Heart right ventricle (tissue), 16 donors: ENCODE measurements around the gene SLC26A8. TPM values are rescaled to one million over a fixed set of nuclear protein-coding genes. Genes with fewer than 3 reads are reported as not detected.
A peak's percentile ranks its signal among the peaks of the same experiment; 100 is the strongest.

ENCODE experiments used
- ATAC-seq, 8 donors: fragments of 200-7000 bp; cut with Tn5 transposase; one replicate each; pipeline ENCODE4 v1.9.1; 2020; ENCODE audit warnings: mild to moderate bottlenecking in 8 of 8, moderate library complexity in 8 of 8, moderate number of reproducible peaks in 1 of 8
- DNase-seq, 2 donors: peaks; one replicate each; pipeline ENCODE4 v3.0.0-alpha.2; 2020
- H3K27ac ChIP-seq, 10 donors: fragments of 200-600 bp; sonication (generic) in 2 of 10; one replicate each; pipeline versions ENCODE4 v1.5.0 to v1.8.0; 2020 to 2022; ENCODE audit warnings: mild to moderate bottlenecking in 3 of 10
- H3K27me3 ChIP-seq, 7 donors: fragments of 200-600 bp; one replicate each; pipeline ENCODE4 v1.8.0; 2021 to 2022; ENCODE audit warnings: mild to moderate bottlenecking in 2 of 7
- H3K36me3 ChIP-seq, 9 donors: fragments of 200-600 bp; sonication (generic) in 1 of 9; one replicate each; pipeline versions ENCODE4 v1.5.0 to v1.8.0; 2020 to 2022; ENCODE audit warnings: mild to moderate bottlenecking in 2 of 9
- H3K4me1 ChIP-seq, 9 donors: fragments of 200-600 bp; sonication (generic) in 1 of 9; one replicate each; pipeline versions ENCODE4 v1.5.0 to v1.8.0; 2020 to 2022; ENCODE audit warnings: mild to moderate bottlenecking in 4 of 9
- H3K4me3 ChIP-seq, 10 donors: fragments of 200-600 bp; sonication (generic) in 2 of 10; one replicate each; pipeline versions ENCODE4 v1.5.0 to v1.8.0; 2020 to 2022; ENCODE audit warnings: mild to moderate bottlenecking in 7 of 10, moderate library complexity in 2 of 10
- H3K9me3 ChIP-seq, 11 donors: fragments of 200-600 bp in 10 of 11; sonication (generic) in 2 of 11; one replicate each; pipeline versions ENCODE4 v1.5.0 to v1.8.0; 2013 to 2022; ENCODE audit warnings: mild to moderate bottlenecking in 2 of 11, control low read depth in 1 of 11, moderate library complexity in 1 of 11
- WGBS, 2 donors: extraction: QIAGEN DNeasy Blood & Tissue Kit; methylation state at CpG; one replicate each; pipeline ENCODE4 v1.1.7; 2013; ENCODE audit warnings: inconsistent platforms in 1 of 2; 5-methylcytosine and 5-hydroxymethylcytosine counted together
- intact Hi-C, 10 donors: fragments of 100-400 bp; cut with DNase I; formaldehyde crosslinking; loops; one replicate each; pipeline versions ENCODE4 v1.11.1 to v1.14.2; 2022
- polyA plus RNA-seq, 2 donors: library from polyadenylated mRNA; stranded (reverse); fragments of 200-250 nt; gene quantifications; one replicate each; pipeline ENCODE4 v1.2.3, GENCODE V29; 2013
- total RNA-seq, 10 donors: library from RNA; stranded (reverse); fragmentation: NEBNext Ultra II Directional in 3 of 10; extraction: Animal tissue kit (Norgen Biotek cat#: 25700) in 3 of 10; gene quantifications; one replicate each; pipeline versions ENCODE4 v1.2.1 to v1.2.4, GENCODE V29; 2021 to 2023
- TF ChIP-seq, protein P1 (sequence below), 9 donors: fragments of 200-600 bp; sonication (generic) in 2 of 9; IDR thresholded peaks; one replicate each; pipeline versions ENCODE4 v1.5.0 to v1.8.0; 2021 to 2022; ENCODE audit warnings: antibody characterized with exemption in 9 of 9, mild to moderate bottlenecking in 5 of 9, moderate library complexity in 1 of 9
- donor health status: Arrhythmogenic right ventricular cardiomyopathy.
- donor health status: ischemic (EF 13 %, LVEDD 7.1; RV severe dilation, severe dysfunction).
- donor health status: healthy with polysubstance abuse.
- donor health status: DM: no; HTN: yes; CAD: no.
- donor health status: DM: no; HTN: no; CAD: no.
- donor health status: ischemic (EF 25% LVEDD 6.9; RV normal size, moderate dysfunction).
- donor health status: ischemic (EF 25% LVEDD 5.7; RV mildly dilated, moderate dysfunction).
- donor health status: healthy.
- donor health status: DM: yes; HTN: yes; CAD: no.
- donor health status: Ischemic cardiomyopathy.
- donor health status: ischemic (EF 35%, LVEDD 5.7; RV mildly dilated, moderate dysfunction).
- donor health status: nonischemic (EF 11% LVEDD 7.7; RV severe dilation, severe dysfunction).
- donor health status: DM: yes; HTN: yes; CAD: no.
- donor health status: PGD.
- donor health status: ischemic (EF 29% LVEDD 5.4; RV normal size, mild dysfunction).
- donor health status: nonischemic (EF 23%, LVEDD 6.1; RV moderate dilation, normal function).

The SLC26A8 gene
- total and polyA plus RNA-seq, 12 donors = 0.03 to 0.11 (median 0.10) TPM; not detected in 6

DNA sequence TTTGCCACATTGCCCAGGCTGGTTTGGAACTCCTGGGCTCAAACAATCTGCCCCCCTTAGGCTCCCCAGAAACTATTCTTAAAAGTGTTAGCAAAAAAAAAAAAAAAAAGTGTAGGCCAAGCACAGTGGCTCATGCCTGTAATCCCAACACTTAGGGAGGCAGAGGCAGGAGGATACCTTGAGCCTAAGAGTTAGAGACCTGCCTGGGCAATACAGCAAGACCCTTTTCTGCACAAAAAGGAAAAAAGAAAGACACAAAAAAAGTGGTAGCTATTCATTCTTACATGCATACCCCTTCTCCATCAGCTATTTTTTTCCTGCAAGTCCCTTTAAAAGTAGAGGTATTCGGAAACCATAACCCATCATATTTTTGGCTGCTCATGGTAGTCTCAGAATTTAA lies 100.3 kb downstream of the SLC26A8 start:
- Histone ChIP-seq H3K27ac (no peak overlapping the region), H3K27me3 (no peaks in the 10 kb centered on the region), H3K4me3 (no peak overlapping the region), H3K9me3 (no peaks in the 10 kb centered on the region), H3K36me3 (no peaks in the 10 kb centered on the region), H3K4me1 (peaks cover 5 to 23% (median 18%) of the 10 kb centered on the region in 9 donors)
- 96 to 97% methylated on average over 1 of the region's 1 CpG for WGBS, 2 donors
- ATAC-seq = no peak
- intact Hi-C loops = no loop called here
- no peak for DNase-seq
- TF ChIP-seq, protein P1, sequence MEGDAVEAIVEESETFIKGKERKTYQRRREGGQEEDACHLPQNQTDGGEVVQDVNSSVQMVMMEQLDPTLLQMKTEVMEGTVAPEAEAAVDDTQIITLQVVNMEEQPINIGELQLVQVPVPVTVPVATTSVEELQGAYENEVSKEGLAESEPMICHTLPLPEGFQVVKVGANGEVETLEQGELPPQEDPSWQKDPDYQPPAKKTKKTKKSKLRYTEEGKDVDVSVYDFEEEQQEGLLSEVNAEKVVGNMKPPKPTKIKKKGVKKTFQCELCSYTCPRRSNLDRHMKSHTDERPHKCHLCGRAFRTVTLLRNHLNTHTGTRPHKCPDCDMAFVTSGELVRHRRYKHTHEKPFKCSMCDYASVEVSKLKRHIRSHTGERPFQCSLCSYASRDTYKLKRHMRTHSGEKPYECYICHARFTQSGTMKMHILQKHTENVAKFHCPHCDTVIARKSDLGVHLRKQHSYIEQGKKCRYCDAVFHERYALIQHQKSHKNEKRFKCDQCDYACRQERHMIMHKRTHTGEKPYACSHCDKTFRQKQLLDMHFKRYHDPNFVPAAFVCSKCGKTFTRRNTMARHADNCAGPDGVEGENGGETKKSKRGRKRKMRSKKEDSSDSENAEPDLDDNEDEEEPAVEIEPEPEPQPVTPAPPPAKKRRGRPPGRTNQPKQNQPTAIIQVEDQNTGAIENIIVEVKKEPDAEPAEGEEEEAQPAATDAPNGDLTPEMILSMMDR (IDR thresholded peaks at IDR 0.05) = no peak

DNA sequence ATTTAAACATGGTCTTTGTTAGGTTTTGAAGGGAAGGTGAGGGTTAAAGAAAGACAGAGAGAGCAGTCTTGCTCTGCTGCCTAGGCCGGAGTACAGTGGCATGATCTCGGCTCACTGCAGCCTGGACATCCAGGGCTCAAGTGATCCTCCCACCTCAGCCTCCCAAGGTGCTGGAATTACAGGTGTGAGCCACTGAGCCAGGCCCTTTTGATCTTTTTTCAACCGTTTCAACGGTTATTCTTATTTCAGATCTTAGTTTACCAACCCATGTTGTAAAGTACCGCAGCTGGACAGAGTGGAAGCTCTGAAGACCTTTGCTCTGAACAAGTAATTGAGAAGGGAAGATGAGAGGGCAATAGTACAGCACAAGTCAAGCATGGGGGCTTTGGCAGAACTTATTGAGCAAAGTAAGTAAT lies 102.3 kb downstream of the SLC26A8 start:
- H3K36me3 ChIP-seq = no peaks in the 10 kb centered on the region
- peaks cover 5 to 38% (median 29%) of the 10 kb centered on the region in 9 donors for H3K4me1 ChIP-seq
- H3K27me3 ChIP-seq = no peaks in the 10 kb centered on the region
- H3K4me3 ChIP-seq = peak overlapping the region in 1 of 10 donors; percentile 87
- no peak overlapping the region for H3K27ac ChIP-seq
- DNase-seq (no peak), ATAC-seq (no peak)
- H3K9me3 ChIP-seq = no peaks in the 10 kb centered on the region
- TF ChIP-seq, protein P1 (IDR thresholded peaks at IDR 0.05) = no peak
- 81 to 89% methylated on average over 5 of the region's 5 CpGs for WGBS, 2 donors
- intact Hi-C loops = no loop called here

DNA sequence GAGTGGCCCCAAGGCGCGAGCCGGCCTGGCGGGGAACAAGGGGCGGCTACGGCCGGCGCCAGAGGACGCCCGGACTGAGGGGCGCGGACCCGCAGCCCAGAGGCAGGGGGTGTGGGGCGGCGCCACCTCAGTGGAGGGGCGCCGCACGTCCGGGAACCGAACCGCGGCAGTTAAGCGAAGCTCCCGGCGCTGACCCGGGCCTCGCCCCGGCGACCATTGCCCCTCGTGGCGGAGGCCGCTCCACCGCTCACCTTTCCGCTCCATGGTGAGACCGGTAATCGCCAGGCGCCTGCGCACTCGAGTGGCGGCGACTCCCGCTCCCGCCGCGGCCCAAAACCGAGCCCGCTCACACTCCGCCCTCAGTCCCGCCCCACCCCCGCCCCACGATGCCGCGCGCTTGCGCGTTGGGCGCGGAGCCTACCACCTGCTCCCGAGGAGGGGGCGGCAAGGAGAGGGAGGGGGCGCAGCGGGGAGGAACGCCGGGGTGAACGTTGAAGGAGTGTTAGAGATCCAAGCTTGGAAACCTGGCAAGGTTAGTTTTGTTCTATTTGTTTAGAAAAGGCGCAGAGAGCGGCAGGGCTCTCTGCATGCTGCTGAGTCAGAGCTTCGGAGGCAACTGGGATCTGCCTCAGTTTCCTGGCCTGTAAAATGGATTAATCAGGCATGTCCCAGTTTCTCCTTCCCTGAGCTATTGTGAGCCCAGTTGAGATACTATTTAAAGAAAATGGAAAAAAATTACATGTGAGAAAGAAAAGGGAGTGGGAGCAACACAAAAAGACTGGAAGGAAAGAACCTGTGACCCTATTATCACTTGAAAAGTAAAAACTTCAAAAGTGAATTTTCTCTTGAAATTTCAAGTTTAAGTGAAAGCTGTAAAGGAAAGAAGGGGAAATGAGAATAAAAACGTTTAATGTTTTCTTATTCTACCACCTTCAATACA lies 103.4 kb downstream of the SLC26A8 start, which contains the start of gene SRPK1:
TSS of gene SRPK1 (minus strand) at position 306 of the 940 bp plus-strand sequence. CDS start at position 264, 42 bp downstream.
- Histone ChIP-seq H3K4me3 (peak within 1 kb of the TSS; percentile 73 to 94 (median 85)), H3K36me3 (no peaks in the 10 kb centered on the region), H3K9me3 (no peaks in the 10 kb centered on the region), H3K4me1 (peaks cover 5 to 38% (median 29%) of the 10 kb centered on the region in 9 donors), H3K27me3 (no peaks in the 10 kb centered on the region), H3K27ac (peak within 1 kb of the TSS in 9 of 10 donors; percentile 49 to 92 (median 78))
- ATAC-seq (peak; percentile 94 to 98 (median 98)), DNase-seq (peak; percentile 87 to 92)
- WGBS, 2 donors = 0 to 1% methylated on average over 45 to 69 of the region's 69 CpGs
- intact Hi-C loops = no loop called here
- TF ChIP-seq, protein P1 (IDR thresholded peaks at IDR 0.05) = peak in 2 of 9 donors; percentile 8

DNA sequence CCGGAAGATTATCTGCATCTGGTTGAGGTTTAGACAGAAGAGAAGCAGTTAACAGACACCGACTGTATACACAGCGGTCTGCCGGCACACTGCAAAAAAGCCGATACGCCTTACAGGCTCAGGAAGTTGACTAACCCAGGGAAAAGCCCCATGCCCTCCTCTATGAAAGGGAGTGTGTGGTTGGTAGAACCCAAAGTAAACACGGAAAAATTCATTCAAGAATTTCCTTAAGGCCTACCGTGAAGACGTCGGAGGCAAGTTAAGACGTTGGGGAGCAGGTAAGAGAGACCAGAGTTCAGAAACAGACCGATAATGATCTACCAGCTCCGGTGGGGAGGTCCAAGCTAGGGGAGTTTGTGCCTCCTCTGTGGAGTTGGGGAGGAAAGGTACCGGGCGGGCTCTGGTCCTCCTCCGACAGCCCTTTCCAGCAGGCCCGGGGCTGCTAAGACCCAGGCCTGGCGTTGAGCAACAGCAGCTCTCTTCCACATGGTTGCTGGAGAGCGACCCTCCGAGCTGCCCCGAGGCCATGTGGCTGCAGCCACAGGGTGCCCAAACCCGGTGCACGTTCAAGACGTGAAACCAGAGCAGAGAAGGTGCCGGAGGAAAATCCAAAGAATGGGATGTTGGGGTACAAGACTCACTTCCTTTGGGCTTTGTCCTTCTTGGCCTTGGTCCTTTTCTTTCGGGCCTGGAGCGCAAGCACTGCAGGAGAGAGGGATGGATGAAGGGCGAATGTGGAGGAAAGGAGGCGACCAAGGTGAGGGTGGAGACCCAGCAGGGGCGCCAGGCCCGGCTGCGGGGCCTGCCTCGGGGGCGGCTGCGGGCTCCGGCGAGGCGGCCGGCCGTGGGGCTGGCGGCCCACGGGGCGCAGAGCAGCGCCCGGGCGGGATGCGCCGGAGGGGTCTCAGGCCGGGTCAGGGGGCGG lies 104.4 kb downstream of the SLC26A8 start:
- peak overlapping the region; percentile 73 to 94 (median 85) for H3K4me3 ChIP-seq
- DNase-seq = peak in 1 of 2 donors; percentile 16
- WGBS, 2 donors = 3 to 4% methylated on average over 48 to 50 of the region's 50 CpGs
- intact Hi-C loops = no loop called here
- peaks cover 0 to 6% (median 0%) of the 10 kb centered on the region in 9 donors for H3K36me3 ChIP-seq
- peak overlapping the region in 9 of 10 donors; percentile 49 to 92 (median 78) for H3K27ac ChIP-seq
- H3K27me3 ChIP-seq = no peaks in the 10 kb centered on the region
- no peaks in the 10 kb centered on the region for H3K9me3 ChIP-seq
- TF ChIP-seq, protein P1 (IDR thresholded peaks at IDR 0.05) = no peak
- H3K4me1 ChIP-seq = peaks cover 5 to 38% (median 29%) of the 10 kb centered on the region in 9 donors
- peak in 7 of 8 donors; percentile 13 to 57 (median 37) for ATAC-seq
